ENCODE results near the gene CCDC175.

DNA sequence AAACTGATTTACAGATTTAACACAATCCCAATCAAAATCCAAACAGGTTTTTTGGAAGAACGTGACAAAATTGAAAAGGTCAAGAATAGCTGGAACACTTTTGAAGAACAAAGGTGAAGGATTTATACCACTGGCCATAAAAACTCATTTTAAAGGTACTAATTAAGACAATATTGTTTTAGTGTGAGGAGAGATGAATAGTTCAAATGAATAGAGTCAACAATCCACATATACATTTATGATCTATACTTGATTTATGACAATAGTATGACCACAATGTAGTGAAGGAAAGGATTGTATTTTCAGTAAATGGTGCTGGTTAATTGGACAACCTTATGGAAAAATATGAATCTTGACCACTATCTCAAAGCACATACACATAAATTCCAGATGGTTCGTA lies 29.3 kb downstream of the CCDC175 start:
- TF ChIP-seq, protein P1, sequence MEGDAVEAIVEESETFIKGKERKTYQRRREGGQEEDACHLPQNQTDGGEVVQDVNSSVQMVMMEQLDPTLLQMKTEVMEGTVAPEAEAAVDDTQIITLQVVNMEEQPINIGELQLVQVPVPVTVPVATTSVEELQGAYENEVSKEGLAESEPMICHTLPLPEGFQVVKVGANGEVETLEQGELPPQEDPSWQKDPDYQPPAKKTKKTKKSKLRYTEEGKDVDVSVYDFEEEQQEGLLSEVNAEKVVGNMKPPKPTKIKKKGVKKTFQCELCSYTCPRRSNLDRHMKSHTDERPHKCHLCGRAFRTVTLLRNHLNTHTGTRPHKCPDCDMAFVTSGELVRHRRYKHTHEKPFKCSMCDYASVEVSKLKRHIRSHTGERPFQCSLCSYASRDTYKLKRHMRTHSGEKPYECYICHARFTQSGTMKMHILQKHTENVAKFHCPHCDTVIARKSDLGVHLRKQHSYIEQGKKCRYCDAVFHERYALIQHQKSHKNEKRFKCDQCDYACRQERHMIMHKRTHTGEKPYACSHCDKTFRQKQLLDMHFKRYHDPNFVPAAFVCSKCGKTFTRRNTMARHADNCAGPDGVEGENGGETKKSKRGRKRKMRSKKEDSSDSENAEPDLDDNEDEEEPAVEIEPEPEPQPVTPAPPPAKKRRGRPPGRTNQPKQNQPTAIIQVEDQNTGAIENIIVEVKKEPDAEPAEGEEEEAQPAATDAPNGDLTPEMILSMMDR (conservative IDR thresholded peaks at IDR 0.05), result no peak
- TF ChIP-seq EZH2 (IDR thresholded peaks at IDR 0.05; ENCODE audit: low read depth), result no peak
